ENCODE measurements around the gene ACACB. TPM values are rescaled to one million over a fixed set of nuclear protein-coding genes. Genes with fewer than 3 reads are reported as not detected.

ACACB gene
- total and polyA plus RNA-seq, 2 donors (not counting 3 experiments of a cell fraction or from before 2014, with no cell fraction given), result 1.3 to 5.7 TPM

GRCh38 chr12:109169686-109170085 lies 53.3 kb downstream of the ACACB start:
- CTCF ChIA-PET, result no interaction called here
- DNase-seq (ENCODE audit: low read depth, low spot score), result no peak

More at GRCh38 chr12:109169686-109170085, 53.3 kb downstream of the ACACB start:
- Histone ChIP-seq H3K9ac (replicated peaks; ENCODE audit: extremely low read depth, insufficient read depth, low read length) (no peak overlapping the region), H3K27ac (ENCODE audit: insufficient read depth, low read depth, low read length) (no peak overlapping the region), H3K79me2 (ENCODE audit: control insufficient read depth, insufficient read depth, low read length) (no peaks in the 10 kb centered on the region), H3K4me2 (ENCODE audit: insufficient read depth, low read length) (no peak overlapping the region), H3K4me1 (ENCODE audit: control insufficient read depth, extremely low read depth, insufficient read depth, low read length) (no peaks in the 10 kb centered on the region), H3K9me1 (replicated peaks; ENCODE audit: control insufficient read depth, extremely low read depth, insufficient read depth, low read length) (no peaks in the 10 kb centered on the region), H2AFZ (ENCODE audit: low read depth, low read length) (no peak overlapping the region), H3K9me3 (replicated peaks; ENCODE audit: control insufficient read depth, insufficient read depth, low read length) (no peaks in the 10 kb centered on the region), H3K4me3 (replicated peaks in 1 of 3; ENCODE audit: insufficient read depth in 1 of 3, low read depth in 1 of 3, low read length in 3 of 3) (no peak overlapping the region), H3K36me3 (ENCODE audit: control insufficient read depth in 2 of 2, extremely low read depth in 1 of 2, insufficient read depth in 2 of 2, low read length in 2 of 2) (no peaks in the 10 kb centered on the region), H3K27me3 (ENCODE audit: control insufficient read depth in 2 of 2, insufficient read depth in 2 of 2, low read length in 2 of 2) (no peaks in the 10 kb centered on the region), H4K20me1 (replicated peaks; ENCODE audit: control insufficient read depth, extremely low read depth, insufficient read depth, low read length) (no peaks in the 10 kb centered on the region)
- POLR2A ChIA-PET, result no interaction called here
- TF ChIP-seq POLR2A (IDR thresholded peaks at IDR 0.05; ENCODE audit: low read depth, low read length) (no peak), FOS (IDR thresholded peaks at IDR 0.05; ENCODE audit: borderline replicate concordance, insufficient read depth, low read length) (no peak), GATA2 (IDR thresholded peaks at IDR 0.05; ENCODE audit: insufficient read depth, insufficient read length, low read depth, low read length) (no peak), MYC (IDR thresholded peaks at IDR 0.05; ENCODE audit: low read depth, low read length) (no peak), POLR2AphosphoS5 (IDR thresholded peaks at IDR 0.05; ENCODE audit: insufficient read depth, low read depth, low read length) (no peak), CTCF (IDR thresholded peaks at IDR 0.05; ENCODE audit: extremely low read depth in 1 of 2, insufficient read depth in 1 of 2, low read depth in 1 of 2, low read length in 2 of 2) (no peak), MAX (IDR thresholded peaks at IDR 0.05; ENCODE audit: insufficient read depth, insufficient read length) (no peak), EZH2 (IDR thresholded peaks at IDR 0.05; ENCODE audit: borderline replicate concordance, low read depth, low read length, severe bottlenecking) (no peak), JUN (IDR thresholded peaks at IDR 0.05; ENCODE audit: borderline replicate concordance, insufficient read depth, insufficient read length, low read depth) (no peak)
- intact Hi-C loops (cut with micrococcal nuclease), result no loop called here
- FAIRE-seq, result no peak
- no TSS peak for BruUV-seq (replicated peaks)
- dilution Hi-C loops (cut with MboI; ENCODE audit: extremely low pct_ligation_motif_present, low sequenced_read_pairs), result no loop called here

Measured in endothelial cell of umbilical vein (primary cell).